Measurements from ENCODE around the gene CAPZA1. TPM values are rescaled to one million over a fixed set of nuclear protein-coding genes. Genes with fewer than 3 reads are reported as not detected.

The CAPZA1 gene
- total RNA-seq, 1 experiment from 2014 or later, result 108 TPM

GRCh38 chr1:112651205-112651604 is 31.6 kb downstream of the CAPZA1 start:
- Histone ChIP-seq H2BK120ac (ENCODE audit: low read depth, low read length, poor library complexity, severe bottlenecking) (no peak overlapping the region), H3K79me2 (ENCODE audit: insufficient read depth, low read length) (no peaks in the 10 kb centered on the region; the same call in 1 of the 2 replicates)

More at GRCh38 chr1:112651205-112651604, 31.6 kb downstream of the CAPZA1 start:
- no peak overlapping the region for H2AK5ac ChIP-seq (ENCODE audit: insufficient read length, low read length)
- H3K56ac ChIP-seq (ENCODE audit: insufficient read length, low read depth, low read length), result no peak overlapping the region
- Mint-ChIP-seq H3K4me1 (no peaks in the 10 kb centered on the region), H3K9me3 (no peaks in the 10 kb centered on the region), H3K27me3 (ENCODE audit: low read depth) (no peaks in the 10 kb centered on the region), H3K4me3 (no peak overlapping the region), H3K36me3 (ENCODE audit: insufficient read depth in 1 of 3, low read depth in 3 of 3) (peaks cover 27 to 58% (median 49%) of the 10 kb centered on the region in 3 experiments; a peak in 6 of 7 replicates), H3K27ac (no peak overlapping the region; a peak in 1 of 7 replicates)
- H4K20me1 ChIP-seq (ENCODE audit: control insufficient read depth, insufficient read depth, insufficient read length), result no peaks in the 10 kb centered on the region
- no peaks in the 10 kb centered on the region for H3K79me1 ChIP-seq (ENCODE audit: insufficient read depth, low read depth, low read length, poor library complexity, severe bottlenecking)
- no peaks in the 10 kb centered on the region for H3K27me3 ChIP-seq (ENCODE audit: insufficient read depth, low read length)
- no peak overlapping the region for H2AFZ ChIP-seq (ENCODE audit: low read length)
- no peak overlapping the region for H3K27ac ChIP-seq (ENCODE audit: insufficient read length, low read depth, low read length)
- H2BK15ac ChIP-seq (ENCODE audit: low read depth, low read length), result no peak overlapping the region
- H4K8ac ChIP-seq (replicated peaks; ENCODE audit: insufficient read length, low read depth, low read length), result no peak overlapping the region
- H3K23ac ChIP-seq (ENCODE audit: insufficient read length, low read depth, low read length), result no peak overlapping the region
- H3K9ac ChIP-seq (ENCODE audit: extremely low read depth, insufficient read length, low read length), result no peak overlapping the region
- no peak overlapping the region for H2BK5ac ChIP-seq (ENCODE audit: insufficient read length, low read length)
- H3K4me2 ChIP-seq (ENCODE audit: insufficient read depth, insufficient read length, low read length), result no peak overlapping the region
- H4K5ac ChIP-seq (ENCODE audit: insufficient read length, low read depth, low read length), result no peak overlapping the region
- H3T11ph ChIP-seq (ENCODE audit: low read length), result no peak overlapping the region
- no peak overlapping the region for H4K91ac ChIP-seq (ENCODE audit: insufficient read length, low read depth, low read length)
- H3K23me2 ChIP-seq (ENCODE audit: insufficient read length, low read depth, low read length, poor library complexity, severe bottlenecking), result no peaks in the 10 kb centered on the region
- no peak overlapping the region for H3K4ac ChIP-seq (ENCODE audit: low read depth, low read length)
- no peaks in the 10 kb centered on the region for H3K4me1 ChIP-seq (ENCODE audit: insufficient read depth, low read length)
- no peak for DNase-seq
- H3K9me3 ChIP-seq (ENCODE audit: control insufficient read depth, low read depth, low read length), result no peaks in the 10 kb centered on the region
- H2BK20ac ChIP-seq (ENCODE audit: low read depth, low read length, poor library complexity, severe bottlenecking), result no peak overlapping the region
- TF ChIP-seq CTCF (conservative IDR thresholded peaks at IDR 0.05), result no peak
- no peak overlapping the region for H3K14ac ChIP-seq (ENCODE audit: insufficient read depth, low read length)
- H2BK12ac ChIP-seq (ENCODE audit: insufficient read length, low read depth, low read length), result no peak overlapping the region
- no peak overlapping the region for H3K18ac ChIP-seq (ENCODE audit: insufficient read length, low read depth, low read length)
- no CpG with 5 or more reads among the region's 1 CpG for WGBS (ENCODE audit: extremely low coverage, insufficient read length, low lambda C conversion rate)

Measured in H9 (cell line).